HG03457 (cell line): ENCODE results near the gene GPR18.
A peak's percentile ranks its signal among the peaks of the same experiment; 100 is the strongest.
"Not testable (repeated sequence)": the region's sequence is repeated elsewhere in the genome, so short reads cannot be mapped to it uniquely, and the experiment has no call there.

Experiments
- ATAC-seq: cut with Tn5 transposase; IDR thresholded peaks from one replicate; pipeline ENCODE4 v1.9.1; 2021; ENCODE audit warnings: moderate number of reproducible peaks; ENCODE audit not compliant: unreplicated experiment

Gene GPR18

GRCh38 chr13:99268822-99269221 is 10.6 kb upstream of the GPR18 start:
- ATAC-seq = no peak

- no peak for ATAC-seq
Measured at GRCh38 chr13:99267927-99268326, 9.7 kb upstream of the GPR18 start.

- ATAC-seq = no peak
Measured at GRCh38 chr13:99266827-99267226, 8.6 kb upstream of the GPR18 start.

GRCh38 chr13:99265821-99266426 is 7.7 kb upstream of the GPR18 start:
- ATAC-seq = no peak

GRCh38 chr13:99265162-99265800 is 7.1 kb upstream of the GPR18 start:
- no peak for ATAC-seq

- ATAC-seq = no peak
Measured at GRCh38 chr13:99264051-99264450, 5.9 kb upstream of the GPR18 start.

- no peak for ATAC-seq
Measured at GRCh38 chr13:99263126-99263785, 5.1 kb upstream of the GPR18 start.

- no peak for ATAC-seq
Measured at GRCh38 chr13:99261059-99261458, 2.9 kb upstream of the GPR18 start.

- ATAC-seq = no peak
Measured at GRCh38 chr13:99260216-99260615, 2.0 kb upstream of the GPR18 start.

GRCh38 chr13:99258946-99259345 is 767 bp upstream of the GPR18 start:
- peak; percentile 35 for ATAC-seq

- ATAC-seq = no peak
Measured at GRCh38 chr13:99257291-99257690, 888 bp downstream of the GPR18 start.

- ATAC-seq = no peak
Measured at GRCh38 chr13:99256709-99257108, 1.5 kb downstream of the GPR18 start.

GRCh38 chr13:99256283-99256682 is 1.9 kb downstream of the GPR18 start:
- ATAC-seq = no peak

GRCh38 chr13:99255271-99255670 is 2.9 kb downstream of the GPR18 start:
- ATAC-seq = no peak

GRCh38 chr13:99254830-99255229 is 3.3 kb downstream of the GPR18 start:
- no peak for ATAC-seq

GRCh38 chr13:99251921-99252320 is 6.3 kb downstream of the GPR18 start:
- no peak for ATAC-seq

- no peak for ATAC-seq
Measured at GRCh38 chr13:99250982-99251825, 7.0 kb downstream of the GPR18 start.

- not testable (repeated sequence) for ATAC-seq
Measured at GRCh38 chr13:99249606-99250005, 8.6 kb downstream of the GPR18 start.

GRCh38 chr13:99249178-99249577 is 9.0 kb downstream of the GPR18 start:
- not testable (repeated sequence) for ATAC-seq

- no peak for ATAC-seq
Measured at GRCh38 chr13:99246100-99246499, 12.1 kb downstream of the GPR18 start.

- ATAC-seq = peak; percentile 70
Measured at GRCh38 chr13:99237981-99238662, 20.1 kb downstream of the GPR18 start.
